OCI-LY7 (cell line): ENCODE data around the gene SCAF1.

Experiments used
- EZH2phosphoT487 ChIP-seq: fragments of 200-600 bp; sonication (generic); IDR thresholded peaks from 2 replicates; pipeline ENCODE4 v1.6.1; 2018; ENCODE audit warnings: low read depth, borderline replicate concordance, mild to moderate bottlenecking, mixed run types, antibody characterized with exemption, low read length, moderate library complexity, mixed read lengths
- TF ChIP-seq, protein P1 (sequence below): fragments of 200-600 bp; sonication (generic); conservative IDR thresholded peaks from 2 replicates; pipeline ENCODE4 v1.5.1; 2014; ENCODE audit warnings: mild to moderate bottlenecking, antibody characterized with exemption, low read length, moderate library complexity, mixed read lengths

DNA sequence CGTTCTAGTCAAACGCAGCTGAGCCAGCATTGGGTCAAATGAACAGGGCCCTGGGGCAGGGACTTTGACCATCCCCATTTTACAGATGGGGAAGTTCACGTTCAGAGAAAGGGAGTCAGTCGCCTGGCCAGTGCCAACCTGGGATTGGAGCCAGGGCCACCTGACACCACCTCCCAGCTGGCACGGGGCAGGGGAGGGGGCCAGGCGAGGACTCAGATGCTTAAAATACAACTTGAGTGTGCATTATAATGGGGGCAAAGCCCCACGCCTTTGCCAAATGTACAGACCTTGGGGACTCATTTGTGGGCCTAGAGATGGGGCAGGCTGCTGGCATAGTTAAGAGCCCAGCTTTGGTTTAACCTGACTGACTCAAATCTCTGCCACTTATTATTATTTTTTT, 36.4 kb upstream of the SCAF1 start:
- TF ChIP-seq, protein P1, sequence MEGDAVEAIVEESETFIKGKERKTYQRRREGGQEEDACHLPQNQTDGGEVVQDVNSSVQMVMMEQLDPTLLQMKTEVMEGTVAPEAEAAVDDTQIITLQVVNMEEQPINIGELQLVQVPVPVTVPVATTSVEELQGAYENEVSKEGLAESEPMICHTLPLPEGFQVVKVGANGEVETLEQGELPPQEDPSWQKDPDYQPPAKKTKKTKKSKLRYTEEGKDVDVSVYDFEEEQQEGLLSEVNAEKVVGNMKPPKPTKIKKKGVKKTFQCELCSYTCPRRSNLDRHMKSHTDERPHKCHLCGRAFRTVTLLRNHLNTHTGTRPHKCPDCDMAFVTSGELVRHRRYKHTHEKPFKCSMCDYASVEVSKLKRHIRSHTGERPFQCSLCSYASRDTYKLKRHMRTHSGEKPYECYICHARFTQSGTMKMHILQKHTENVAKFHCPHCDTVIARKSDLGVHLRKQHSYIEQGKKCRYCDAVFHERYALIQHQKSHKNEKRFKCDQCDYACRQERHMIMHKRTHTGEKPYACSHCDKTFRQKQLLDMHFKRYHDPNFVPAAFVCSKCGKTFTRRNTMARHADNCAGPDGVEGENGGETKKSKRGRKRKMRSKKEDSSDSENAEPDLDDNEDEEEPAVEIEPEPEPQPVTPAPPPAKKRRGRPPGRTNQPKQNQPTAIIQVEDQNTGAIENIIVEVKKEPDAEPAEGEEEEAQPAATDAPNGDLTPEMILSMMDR = no peak
- TF ChIP-seq EZH2phosphoT487 = no peak
